NCI-H526 treated with DMSO at 0.1 percent for 48 hours (cell line): ENCODE measurements around the gene DOCK4.
"Not testable (repeated sequence)": the region's sequence is repeated elsewhere in the genome, so short reads cannot be mapped to it uniquely, and the experiment has no call there.

Source experiments
- DNase-seq: peaks from one replicate; lab custom pipeline; 2025; lab: John Stamatoyannopoulos, UW

The DOCK4 gene

DNA sequence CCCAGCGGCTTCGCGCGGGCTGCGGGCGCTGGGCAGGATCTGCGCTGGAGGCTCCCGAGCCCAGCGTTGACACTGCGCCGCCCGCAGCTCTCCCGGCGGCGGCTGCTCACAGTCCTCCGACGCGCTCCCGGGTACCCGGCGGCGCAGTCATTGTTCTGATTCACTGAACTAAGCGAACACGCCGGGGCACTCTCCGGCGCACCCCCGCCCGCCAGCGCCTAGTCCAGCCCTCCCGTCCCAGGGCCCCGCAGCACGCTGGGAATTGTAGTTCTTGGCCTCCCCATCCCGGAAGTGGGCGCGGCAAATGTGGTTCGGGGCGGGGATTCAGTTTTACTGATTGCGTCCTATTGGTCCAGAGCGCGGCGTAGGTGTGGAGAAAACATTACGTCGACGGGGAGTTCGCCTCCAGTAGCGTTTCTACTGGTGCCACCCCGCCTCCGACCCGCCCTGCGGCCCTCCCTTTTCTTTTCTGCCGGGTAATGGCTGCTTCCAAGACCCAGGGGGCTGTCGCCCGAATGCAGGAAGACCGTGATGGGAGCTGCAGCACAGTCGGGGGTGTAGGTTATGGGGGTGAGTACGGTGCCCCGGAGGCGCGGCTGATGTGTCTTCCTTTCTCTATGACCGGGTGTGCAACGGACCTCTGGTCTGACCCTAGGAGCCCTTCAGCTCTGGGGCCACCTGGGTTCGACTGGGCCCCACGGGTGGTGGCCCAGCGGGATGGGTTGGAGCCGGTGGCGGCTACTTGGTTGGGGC, at the start of gene DOCK4, which contains the start of gene ZNF277:
Gene DOCK4 (minus strand): TSS at position 162 of the 753 bp plus-strand sequence. CDS start 261 bp downstream, outside the sequence.
Gene ZNF277 (plus strand): TSS at position 458 of the 753 bp plus-strand sequence. CDS start 22 bp downstream, at position 480.
- DNase-seq: peak; percentile 99

DNA sequence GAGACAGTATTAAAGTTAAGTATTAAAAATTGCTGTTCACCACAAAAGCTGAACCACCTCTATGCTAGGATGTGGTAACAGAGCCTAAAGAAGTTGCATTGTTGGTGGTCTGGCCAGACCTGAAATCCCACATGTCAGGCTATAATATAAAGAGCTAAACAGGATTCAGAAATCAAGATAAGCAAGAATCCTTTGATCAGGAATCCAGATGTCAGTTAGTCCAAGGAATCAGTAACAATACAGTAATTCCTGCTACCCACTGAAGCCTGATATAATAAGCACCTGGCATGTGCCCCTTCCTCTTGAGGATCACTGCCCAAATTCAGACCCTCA, 49.2 kb upstream of the DOCK4 start:
- no peak for DNase-seq

DNA sequence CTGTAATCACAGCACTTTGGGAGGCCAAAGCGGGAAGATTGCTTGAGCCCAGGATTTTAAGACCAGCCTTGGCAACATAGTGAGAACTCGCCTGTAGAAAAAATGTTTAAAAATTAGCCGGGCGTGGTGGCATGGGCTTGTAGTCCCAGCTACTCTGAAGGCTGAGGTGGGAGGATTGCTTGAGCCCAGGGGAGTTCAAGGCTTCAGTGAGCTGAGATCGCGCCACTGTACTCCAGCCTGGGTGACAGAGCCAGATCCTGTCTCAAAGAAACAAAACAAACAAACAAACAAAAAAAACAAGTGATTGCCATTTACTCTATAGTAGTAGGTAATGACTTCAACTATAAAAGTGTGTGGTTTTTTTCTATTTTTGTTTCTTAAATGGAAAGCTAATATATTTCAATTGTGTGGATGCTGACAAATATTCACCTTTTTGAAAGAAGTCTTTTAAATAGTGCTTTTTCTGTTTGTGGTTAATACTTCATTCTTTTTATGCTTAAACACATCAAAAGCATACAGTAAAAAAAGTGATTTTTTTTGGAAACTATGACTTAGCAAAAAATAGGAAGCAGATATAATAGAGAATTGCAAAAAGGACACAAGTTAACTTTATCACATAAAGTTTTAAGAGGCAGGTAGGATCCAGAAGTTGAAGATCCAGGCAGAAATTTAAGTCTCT, 48.6 kb upstream of the DOCK4 start:
- no peak for DNase-seq

- no peak for DNase-seq
These were observed 48.0 kb upstream of the DOCK4 start for GRCh38 chr7:112254156-112254555.

GRCh38 chr7:112252691-112253090, 46.5 kb upstream of the DOCK4 start:
- no peak for DNase-seq

DNA sequence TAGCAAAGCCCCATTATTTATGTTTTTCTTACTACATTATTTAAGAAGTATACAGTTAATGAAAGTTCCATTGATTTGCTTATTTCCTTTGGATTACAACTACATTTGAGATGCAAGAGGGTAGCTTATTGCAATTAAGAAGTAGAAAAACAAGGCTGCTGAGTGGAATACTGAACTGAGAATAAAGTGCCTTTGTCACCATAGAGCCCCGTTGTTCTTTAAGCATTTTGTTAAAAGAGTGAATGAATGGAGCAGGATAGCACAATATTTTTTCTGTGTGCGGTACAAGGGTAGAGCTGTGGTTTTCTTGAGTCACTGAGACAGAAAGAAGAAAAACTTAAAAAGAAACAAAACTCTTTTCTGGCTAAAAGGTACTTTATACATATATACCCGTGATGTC, 45.9 kb upstream of the DOCK4 start:
- DNase-seq: no peak

GRCh38 chr7:112249967-112250366, 43.8 kb upstream of the DOCK4 start:
- not testable (repeated sequence) for DNase-seq

- DNase-seq: no peak
These were observed 42.4 kb upstream of the DOCK4 start for GRCh38 chr7:112248598-112248997.

GRCh38 chr7:112238852-112239610, 32.8 kb upstream of the DOCK4 start:
- DNase-seq: no peak

DNA sequence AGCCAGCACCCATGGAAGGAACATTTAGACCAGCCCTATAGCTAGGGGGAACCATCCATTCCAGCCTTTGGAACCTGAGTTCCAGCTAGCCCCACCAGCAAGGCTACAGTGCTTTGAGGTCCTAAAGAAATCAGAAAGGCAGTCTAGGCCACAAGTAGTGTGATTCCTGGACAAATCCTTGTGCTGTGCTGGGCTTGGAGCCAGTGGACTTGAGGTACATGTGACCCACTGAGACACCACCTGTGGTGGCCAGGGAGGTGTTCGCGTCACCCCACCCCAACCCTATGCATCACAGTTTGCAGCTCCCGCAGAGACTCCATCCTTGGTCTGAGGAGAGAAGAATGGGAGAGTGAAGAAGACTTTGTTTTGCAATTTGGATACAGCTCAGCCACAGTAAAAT, 32.1 kb upstream of the DOCK4 start:
- DNase-seq: no peak

- no peak for DNase-seq
These were observed 30.4 kb upstream of the DOCK4 start for GRCh38 chr7:112236597-112236996.

DNA sequence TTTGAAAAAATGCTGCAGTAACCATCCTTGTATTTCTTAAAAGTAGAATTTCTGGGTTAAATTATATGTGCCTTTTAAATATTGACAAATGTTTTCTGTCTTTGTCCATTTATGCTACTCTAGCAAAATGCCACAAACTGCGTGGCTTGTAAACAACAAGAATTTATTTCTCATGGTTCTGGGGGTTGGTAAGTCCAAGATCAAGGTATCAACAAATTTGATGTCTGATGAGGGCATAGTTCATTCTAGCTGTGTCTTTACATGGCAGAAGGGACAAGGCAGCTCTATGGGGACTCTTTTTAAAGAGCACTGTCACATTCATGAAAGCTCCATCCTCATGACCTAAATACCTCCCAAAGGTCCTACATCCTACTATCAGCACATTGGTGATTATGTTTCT, 27.9 kb upstream of the DOCK4 start:
- no peak for DNase-seq

DNA sequence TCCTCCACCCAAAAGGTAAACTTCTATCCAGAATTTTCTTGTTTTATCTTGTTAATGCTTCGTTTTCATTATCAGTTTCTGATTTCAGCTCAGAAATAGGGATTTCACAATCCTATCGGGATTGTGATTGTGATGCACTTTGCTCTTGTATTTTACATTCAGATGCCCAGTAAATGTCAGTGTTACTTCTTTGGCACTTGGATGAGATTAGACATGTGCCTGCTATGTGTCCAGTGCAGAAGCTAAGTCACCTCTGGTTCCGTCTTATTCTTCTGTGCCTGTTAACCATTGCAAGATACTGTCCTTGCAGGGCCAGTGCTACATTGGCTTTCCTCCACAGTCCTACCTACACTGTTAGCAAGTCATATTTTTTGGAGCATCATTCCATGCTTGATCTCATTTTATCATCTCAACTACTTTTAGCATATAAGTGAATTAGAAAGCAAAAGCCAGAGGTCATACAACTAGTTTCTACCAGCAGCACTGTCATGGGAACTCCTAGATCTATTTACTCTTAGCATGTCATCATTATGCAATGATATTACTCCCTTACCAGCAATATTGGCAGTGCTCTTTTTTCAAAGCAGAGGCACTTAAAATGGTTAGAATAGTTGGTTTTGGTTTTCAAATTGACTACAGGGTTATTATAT, 27.0 kb upstream of the DOCK4 start:
- no peak for DNase-seq

- no peak for DNase-seq
These were observed 26.2 kb upstream of the DOCK4 start for GRCh38 chr7:112232212-112232978.

DNA sequence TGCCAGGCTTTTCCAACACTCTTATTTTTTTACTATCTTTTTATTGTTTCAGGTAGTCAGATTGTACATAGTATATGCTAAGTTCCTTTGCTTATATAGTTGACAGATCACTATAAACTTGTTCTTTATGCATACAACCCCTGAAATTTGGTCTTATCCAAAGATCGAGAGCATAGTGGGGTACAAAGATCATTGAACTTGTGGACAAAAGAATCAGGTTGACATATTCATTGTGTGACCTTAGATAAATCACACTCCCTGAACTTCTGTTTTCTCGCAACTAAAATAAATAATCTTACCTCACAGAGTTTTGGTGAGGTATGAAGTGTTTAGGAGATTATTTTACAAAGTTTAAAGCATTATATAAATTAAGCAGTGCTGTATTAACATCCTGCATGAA, 22.4 kb upstream of the DOCK4 start:
- no peak for DNase-seq

- DNase-seq: no peak
These were observed 20.6 kb upstream of the DOCK4 start for GRCh38 chr7:112226701-112227276.

GRCh38 chr7:112225006-112225405, 18.8 kb upstream of the DOCK4 start:
- DNase-seq: no peak

GRCh38 chr7:112224186-112224585, 18.0 kb upstream of the DOCK4 start:
- DNase-seq: no peak

- DNase-seq: no peak
These were observed 17.1 kb upstream of the DOCK4 start for GRCh38 chr7:112223310-112223709.

GRCh38 chr7:112220877-112221434, 14.8 kb upstream of the DOCK4 start:
- DNase-seq: no peak

GRCh38 chr7:112215787-112216186, 9.6 kb upstream of the DOCK4 start:
- DNase-seq: no peak
